NCI-H526 (cell line): ENCODE results near the gene A3GALT2.

ENCODE experiments used
- DNase-seq, 2 experiments: peaks; one replicate each; lab custom pipeline; 2025; lab: John Stamatoyannopoulos, UW

The A3GALT2 gene

GRCh38 chr1:33320619-33321165, at the start of gene A3GALT2:
Gene A3GALT2 (minus strand): TSS chr1:33321098. CDS start chr1:33321098, 0 bp downstream.
- no peak for DNase-seq

- DNase-seq, result no peak
These were observed 49.4 kb upstream of the A3GALT2 start for GRCh38 chr1:33370301-33370700.

GRCh38 chr1:33369764-33370163, 48.9 kb upstream of the A3GALT2 start:
- DNase-seq, result no peak

- DNase-seq, result no peak
These were observed 48.2 kb upstream of the A3GALT2 start for GRCh38 chr1:33369081-33369480.

GRCh38 chr1:33368431-33368830, 47.5 kb upstream of the A3GALT2 start:
- no peak for DNase-seq

- DNase-seq, result peak; percentile 22 to 87
These were observed 46.8 kb upstream of the A3GALT2 start for GRCh38 chr1:33367485-33368405.

- DNase-seq, result no peak
These were observed 46.0 kb upstream of the A3GALT2 start for GRCh38 chr1:33366762-33367484.

- no peak for DNase-seq
These were observed 44.7 kb upstream of the A3GALT2 start for GRCh38 chr1:33365560-33365997.

- DNase-seq, result no peak
These were observed 43.6 kb upstream of the A3GALT2 start for GRCh38 chr1:33364565-33364918.

GRCh38 chr1:33363470-33363861, 42.6 kb upstream of the A3GALT2 start:
- DNase-seq, result peak in 1 of 2 experiments; percentile 41

GRCh38 chr1:33363021-33363420, 42.1 kb upstream of the A3GALT2 start:
- no peak for DNase-seq

GRCh38 chr1:33361532-33362235, 40.8 kb upstream of the A3GALT2 start:
- no peak for DNase-seq

GRCh38 chr1:33360367-33360766, 39.5 kb upstream of the A3GALT2 start:
- DNase-seq, result no peak

GRCh38 chr1:33359931-33360330, 39.0 kb upstream of the A3GALT2 start:
- DNase-seq, result no peak

- DNase-seq, result no peak
These were observed 38.1 kb upstream of the A3GALT2 start for GRCh38 chr1:33358795-33359503.

GRCh38 chr1:33358114-33358794, 37.4 kb upstream of the A3GALT2 start:
- no peak for DNase-seq

- no peak for DNase-seq
These were observed 36.2 kb upstream of the A3GALT2 start for GRCh38 chr1:33357099-33357498.

GRCh38 chr1:33354707-33355316, 33.9 kb upstream of the A3GALT2 start:
- no peak for DNase-seq

GRCh38 chr1:33353531-33353930, 32.6 kb upstream of the A3GALT2 start:
- no peak for DNase-seq

GRCh38 chr1:33351281-33351660, 30.4 kb upstream of the A3GALT2 start:
- no peak for DNase-seq
